T-helper 1 cell (primary cell): ENCODE results near the gene ITIH4.

Experiments
- DNase-seq, 5 donors: peaks; one replicate each; pipeline ENCODE4 v3.0.0-alpha.2; 2012 to 2020
- total RNA-seq, 4 donors: gene quantifications; one replicate each; lab custom pipeline; 2026; lab: John Stamatoyannopoulos, UW

The ITIH4 gene
- 0.95 to 2.1 (median 1.8) reads per million in 4 donors for total RNA-seq

DNA sequence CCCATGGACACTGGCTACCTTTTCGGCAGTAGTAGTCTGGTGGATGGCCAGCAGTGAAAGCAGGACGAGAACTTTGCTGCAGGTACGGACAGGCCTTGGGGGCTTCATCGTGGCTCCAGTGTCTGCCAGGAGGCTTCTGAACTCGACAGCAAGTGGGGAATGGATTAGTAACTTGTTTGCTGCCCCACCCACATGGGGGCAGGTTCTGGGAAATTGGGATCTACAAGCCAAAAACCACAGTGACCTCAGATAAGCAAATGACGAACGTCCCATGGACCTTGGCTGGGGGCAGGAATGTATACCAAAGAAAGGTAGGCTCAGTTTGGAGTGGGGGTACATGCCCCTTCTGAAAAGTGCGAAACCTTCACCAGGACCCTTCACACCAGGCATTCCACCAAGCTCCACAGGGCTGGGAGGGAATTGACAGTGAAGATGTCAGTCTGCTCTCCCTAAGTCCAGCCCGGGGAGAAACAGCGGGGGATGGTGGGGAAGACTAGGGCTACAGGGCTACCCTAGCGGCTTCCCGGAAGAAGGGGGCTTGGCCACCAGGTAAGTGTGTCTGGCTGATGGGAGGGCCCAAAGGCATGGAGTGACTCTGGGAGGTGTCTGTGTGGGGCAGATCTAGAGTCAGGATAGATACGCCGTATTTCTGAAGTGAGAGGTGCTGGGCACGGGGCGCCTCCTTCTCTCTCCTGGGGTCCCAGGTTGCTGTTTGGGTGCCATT lies at the start of gene ITIH4:
Gene ITIH4 (minus strand): TSS at position 138 of the 724 bp plus-strand sequence. CDS start 30 bp downstream, at position 108.
- no peak for DNase-seq

DNA sequence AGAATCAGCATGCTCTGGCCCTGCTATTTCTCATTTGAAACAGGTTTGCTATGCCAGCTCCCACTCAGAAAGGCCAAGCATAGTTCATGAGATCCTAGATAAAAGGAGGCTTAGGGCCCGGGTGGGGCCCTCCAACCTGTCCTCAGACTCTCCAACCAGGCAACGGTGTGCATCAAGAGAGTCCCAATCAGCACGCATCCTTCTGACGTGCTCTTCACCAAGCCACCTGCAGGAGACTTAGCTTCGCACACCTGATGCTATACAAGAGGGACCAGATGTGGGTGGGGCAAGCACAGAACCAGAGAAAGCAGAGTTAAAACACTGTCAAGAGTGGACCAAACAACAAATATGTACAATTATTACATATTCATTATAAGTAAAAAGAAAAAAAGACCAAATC lies 49.6 kb upstream of the ITIH4 start:
- no peak for DNase-seq

DNA sequence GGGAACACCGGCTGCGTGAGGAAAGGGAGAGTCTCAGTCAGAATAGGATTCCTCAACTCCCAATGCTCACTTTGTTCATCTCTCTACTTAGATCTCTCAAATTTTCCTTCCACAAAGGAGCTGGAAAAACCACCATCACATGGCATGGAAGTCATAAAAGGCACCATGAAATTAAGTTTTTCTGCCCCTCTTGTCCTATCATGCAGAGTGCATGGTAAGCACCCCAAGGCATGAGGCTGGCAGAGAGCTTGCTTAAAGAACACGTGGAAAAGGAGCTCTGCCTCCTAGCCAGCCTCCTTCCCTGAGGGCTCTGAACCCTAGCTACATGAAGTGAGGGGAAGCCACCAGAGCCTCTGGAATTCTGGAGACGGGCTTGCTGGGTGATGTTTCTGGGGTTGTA lies 49.1 kb upstream of the ITIH4 start:
- no peak for DNase-seq

DNA sequence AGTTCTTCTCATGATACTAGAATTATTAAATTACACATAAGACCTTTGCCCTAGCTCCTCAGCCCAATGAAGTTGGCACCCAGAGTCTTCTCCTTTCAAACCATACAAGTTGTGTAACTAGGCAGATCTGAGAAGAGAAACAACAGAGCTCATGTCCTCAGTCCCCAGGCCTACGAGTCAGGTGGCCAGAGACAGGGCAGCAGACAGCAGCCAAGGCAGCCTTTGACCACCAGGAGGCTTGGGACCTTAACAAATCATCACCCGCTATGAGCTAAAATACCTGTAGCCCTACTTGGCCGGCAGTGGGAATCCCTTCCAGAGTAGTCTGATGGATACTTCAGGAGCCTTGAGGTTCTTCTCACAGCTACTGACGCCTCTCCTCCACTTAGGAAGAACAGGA lies 48.6 kb upstream of the ITIH4 start:
- DNase-seq = no peak

DNA sequence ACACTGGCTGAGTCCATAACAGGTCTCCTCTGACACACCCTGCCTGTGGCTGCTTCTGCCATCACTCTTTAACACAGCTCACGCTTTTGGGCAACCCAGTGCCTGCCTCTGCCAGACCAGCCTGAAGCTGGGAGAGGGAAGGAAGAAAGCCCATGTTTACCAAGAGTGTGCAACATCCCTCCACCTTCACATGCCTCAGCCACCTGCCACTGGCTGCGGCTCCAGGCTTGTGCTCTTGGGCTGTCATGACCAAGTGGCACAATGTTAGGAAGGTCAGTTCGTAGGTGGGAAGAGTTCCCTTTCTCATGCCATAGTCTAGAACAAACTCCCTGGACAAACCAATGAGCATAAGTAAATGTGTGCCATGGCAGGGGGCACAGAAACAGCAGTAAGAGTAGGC lies 46.6 kb upstream of the ITIH4 start:
- DNase-seq = no peak

DNA sequence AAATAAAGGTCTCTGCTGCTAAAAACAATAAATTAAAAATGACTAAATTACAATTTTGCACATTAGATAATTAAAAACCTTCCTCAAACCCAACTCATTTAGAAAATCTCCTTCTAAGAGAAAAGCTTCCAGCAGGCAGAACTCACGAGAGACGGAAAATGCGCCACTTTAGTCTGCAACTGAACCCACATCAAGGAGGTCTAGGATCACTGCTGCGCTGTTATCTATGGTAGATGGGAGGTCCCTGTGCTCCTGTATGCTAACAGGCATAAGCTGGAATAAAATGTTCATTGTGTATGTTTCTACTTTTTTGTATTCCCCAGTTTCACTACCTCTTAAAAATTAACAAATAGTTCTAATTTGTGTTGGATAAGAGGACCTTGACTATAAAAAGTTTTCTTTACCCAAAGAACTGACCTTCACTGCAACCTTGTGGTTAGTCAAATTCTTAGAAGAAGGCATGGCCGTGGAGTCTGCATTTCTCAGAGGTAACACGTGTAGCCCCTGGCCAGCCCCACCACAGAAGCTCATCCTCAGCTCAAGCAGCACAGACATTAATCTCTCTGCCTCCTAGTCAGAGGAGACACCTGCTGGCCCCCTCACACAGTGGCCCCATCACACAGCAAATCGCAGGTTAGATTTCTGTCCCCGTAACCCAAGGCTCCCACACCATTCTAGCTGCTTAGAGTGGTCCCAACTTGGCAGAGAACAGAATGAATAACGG lies 44.6 kb upstream of the ITIH4 start:
- no peak for DNase-seq

DNA sequence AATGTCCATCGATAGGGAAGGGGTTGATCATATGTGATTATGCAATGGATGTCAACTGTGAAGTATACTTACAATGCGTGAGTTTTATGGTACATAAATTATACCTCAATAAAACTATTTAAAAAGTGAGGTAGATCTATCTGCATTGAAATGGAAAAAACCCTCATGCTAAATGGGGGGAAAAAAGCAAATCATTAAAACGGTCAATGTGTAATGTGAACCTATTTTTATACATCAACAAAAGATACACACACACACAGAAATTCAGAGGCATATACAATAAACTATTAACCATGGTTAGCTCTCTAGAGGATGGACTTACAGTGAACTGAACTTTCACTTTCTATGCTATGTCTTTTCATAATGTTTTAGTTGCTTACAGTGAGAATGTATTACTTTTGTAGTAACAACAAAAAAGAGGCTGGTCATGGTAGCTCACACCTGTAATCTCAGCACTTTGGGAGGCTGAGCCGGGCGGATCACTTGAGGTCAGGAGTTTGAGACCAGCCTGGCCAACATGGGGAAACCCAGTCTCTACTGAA lies 43.8 kb upstream of the ITIH4 start:
- DNase-seq = no peak

DNA sequence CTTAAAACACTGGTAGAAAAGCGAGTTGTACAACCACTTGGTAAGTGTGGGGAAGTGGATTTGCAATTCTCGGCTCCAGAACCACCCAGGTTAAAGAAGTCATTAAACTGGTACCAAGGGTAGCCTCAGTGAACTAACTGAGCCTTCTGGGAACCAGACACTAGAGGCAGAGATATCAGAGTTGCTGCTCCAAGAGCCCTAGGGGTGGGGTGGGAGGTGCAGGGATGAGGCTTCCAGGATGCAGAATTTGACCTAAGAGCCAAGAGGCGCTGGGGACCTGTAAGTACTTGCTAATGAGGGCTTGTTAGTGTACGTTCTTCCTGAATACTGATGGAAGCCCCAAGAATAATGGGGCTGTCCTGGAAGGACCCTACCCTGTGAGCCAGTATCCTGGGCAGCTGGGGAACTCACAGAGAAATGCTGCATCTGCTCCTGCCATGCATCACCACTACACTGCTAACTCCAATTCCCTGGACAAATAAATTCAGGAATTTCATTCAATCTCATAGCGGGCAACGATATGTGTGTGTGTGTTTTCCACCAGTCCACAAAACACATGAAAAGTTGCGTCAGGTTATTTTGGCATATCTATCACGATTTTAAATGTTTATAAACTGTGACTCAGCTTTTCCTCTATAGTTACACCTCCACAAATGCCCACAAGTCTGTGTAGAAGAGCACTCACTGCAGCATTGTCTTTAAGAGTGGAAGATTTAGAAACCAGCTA lies 43.1 kb upstream of the ITIH4 start:
- DNase-seq = no peak

DNA sequence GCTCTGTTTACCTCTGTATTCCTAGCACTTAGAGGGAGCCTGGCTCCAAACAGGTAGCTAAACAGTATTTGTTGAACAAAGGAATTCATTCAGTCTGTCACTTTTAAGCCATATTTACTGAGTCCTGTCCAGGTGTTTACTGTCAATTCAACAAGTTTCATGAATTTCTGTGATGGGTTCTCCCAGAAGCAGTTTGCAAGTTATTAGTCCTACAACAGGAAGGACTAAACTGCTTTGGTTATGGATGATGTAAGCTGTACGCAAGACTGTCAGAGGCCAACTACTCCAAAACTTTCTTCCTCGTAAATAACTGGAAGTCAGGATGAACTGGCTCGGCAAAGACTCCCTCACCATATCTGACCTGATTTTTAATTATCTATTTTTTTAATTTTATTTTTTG lies 41.8 kb upstream of the ITIH4 start:
- peak in 1 of 5 donors; percentile 31 for DNase-seq

DNA sequence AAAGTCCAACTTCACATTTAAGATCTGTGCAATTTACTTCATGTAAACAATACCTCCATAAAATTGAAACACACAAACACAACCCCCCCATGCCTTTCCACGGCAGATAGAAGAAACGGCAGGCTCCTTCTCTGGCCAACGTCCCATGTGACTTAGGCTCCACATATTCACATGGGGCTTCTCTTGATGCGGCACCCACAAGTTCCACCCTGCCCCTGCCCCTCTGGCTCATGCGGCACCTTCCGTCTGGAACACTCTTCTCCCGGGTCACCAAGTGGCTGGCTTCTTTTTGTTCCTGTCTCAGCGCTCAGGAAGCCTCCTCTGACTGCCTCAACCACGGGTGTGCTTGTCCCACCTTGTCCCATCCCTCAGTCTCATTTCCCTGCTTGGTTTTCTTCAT lies 41.3 kb upstream of the ITIH4 start:
- DNase-seq = no peak

DNA sequence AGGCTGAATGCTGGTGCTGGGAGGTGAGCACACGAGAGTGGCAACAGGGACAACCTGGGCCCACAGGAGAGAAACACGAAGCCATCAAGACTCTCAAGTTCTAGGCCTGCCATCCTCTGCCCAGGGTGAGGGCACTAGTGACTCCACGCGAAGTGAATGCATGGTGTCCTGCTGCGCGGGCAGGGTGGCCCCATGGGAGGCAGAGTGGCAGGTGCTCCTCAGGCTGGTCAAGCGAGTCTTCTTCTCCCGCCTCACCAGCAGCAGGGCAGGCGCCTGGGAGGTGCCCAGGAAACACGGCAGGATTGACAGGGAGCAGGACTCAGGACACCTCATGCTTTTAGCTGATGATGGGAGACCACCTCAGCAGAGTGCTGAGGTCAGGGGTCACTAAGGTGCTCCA lies 40.0 kb upstream of the ITIH4 start:
- no peak for DNase-seq

DNA sequence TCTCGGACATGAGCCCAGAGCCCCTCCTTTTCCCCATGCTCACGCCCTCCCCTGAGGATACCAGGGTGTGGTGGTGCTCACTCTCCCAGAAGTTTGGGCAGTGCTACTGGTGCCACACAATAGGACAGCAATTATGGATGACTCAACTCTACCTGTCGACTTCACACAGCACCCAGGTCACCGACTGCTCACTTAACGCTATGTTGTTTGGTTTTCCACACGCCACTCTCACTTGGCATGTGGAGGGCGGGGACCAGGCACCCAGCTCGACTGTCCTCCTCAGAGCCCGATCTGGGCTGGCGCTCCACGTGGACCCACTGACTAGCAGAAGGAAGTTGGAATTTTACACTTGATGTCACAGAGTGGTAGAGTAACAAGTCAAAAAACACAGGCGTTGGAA lies 36.0 kb upstream of the ITIH4 start:
- DNase-seq = no peak

DNA sequence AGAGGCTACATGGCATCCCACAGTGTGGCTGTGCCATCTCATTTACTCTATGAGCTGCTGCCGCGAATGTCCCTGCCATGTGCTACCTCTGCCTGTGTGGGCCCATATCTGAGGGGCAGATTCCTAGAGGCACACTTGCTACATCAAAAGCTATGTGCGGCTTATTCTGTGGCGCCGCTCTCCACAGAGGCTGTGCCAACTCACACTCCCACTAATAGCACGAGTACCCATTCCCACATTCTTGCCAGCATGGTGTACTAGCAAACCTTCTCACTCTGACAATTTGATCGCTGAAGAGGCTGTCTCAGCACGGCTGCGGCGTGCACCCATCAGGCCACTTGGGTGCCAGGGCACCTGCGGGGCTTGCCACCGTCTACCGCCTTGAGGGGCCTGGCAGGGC lies 35.5 kb upstream of the ITIH4 start:
- no peak for DNase-seq

DNA sequence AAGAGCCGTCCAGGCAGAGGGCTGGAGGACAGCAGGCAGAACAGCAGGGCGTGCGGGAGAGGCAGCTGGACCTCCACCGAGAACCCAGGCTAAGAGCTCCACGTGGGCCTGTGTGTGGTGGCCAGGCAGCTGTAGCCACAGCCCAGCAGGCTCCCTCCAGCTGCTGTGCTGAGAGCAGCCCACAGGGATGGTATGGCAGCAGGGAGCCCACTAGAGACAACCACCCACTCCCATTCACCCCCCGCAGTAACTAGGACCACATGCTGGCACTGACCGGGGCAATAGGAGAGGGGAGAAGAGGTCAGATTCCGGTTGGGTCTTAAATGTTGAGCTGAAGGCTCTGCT lies 29.9 kb upstream of the ITIH4 start:
- DNase-seq = no peak

DNA sequence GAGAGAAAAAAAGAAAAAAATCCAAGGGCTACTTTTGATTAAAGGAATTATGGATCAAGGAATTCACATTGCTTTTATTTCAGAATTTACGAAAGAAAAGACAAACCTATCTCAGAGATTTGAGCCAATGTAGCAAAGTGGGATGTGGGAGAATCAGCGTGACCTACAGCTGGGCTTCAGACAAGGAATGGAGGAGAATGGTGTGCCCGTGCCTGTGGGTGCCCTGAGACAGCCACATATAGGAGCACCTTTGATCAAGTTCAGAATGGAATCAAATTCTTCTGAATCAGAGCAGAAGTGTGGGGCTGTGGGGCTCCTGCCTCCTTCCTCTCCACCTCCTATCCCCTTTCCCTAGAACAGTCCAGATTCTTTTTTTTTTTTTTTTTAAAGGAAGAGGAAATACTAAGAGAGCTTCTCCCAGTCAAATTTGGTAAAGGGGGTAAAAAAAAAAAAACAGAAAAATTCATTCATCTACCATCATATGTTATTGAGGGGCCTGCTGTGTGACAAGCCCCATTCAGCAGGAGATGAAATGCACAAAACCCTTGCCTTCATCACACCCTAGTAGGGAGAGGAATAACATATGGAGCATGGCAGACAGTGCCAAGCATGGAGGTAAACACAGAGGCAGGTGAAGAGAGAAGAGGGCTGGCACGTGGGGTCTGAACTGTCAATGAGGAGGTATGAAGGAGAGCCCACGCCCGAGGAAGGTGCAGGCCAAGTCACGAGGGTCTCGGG lies 29.4 kb upstream of the ITIH4 start:
- DNase-seq = no peak

DNA sequence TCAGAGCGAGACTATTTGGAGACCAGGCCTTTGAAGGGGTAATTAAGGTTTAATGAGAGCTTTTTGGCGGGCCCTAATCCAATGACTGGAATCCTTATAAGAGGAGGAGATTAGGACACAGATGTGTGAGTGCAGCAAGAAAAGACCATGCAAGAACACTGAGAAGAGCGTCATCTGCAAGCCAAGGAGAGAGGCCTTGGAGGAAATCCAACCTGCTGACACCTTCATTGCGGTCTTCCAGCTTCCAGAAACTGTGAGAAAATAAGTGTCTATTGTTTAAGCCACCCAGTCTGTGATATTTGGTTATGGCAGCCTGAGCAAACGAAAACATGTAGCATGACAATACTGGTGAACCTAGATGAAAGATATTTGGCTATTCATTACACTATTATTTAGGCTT lies 27.4 kb upstream of the ITIH4 start:
- no peak for DNase-seq

DNA sequence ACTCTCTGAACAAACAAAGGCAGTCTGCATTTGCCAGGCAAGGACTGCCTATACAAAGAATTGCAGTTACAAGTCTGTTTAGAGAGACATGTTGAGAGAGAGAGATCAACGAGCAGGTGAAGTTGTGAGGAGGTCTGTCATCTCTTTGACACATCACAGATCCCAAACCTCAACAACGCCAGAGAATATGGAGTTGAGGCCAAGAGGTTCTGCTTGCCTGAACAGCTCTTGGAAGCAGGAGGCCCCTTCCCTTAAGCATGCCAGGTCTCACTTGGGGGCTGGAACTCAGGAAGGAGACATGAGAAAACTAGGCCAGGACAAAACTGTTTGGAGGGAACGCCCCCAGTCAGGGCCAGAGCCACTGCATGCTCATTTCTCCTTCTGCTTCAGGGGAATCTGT lies 26.7 kb upstream of the ITIH4 start:
- no peak for DNase-seq

DNA sequence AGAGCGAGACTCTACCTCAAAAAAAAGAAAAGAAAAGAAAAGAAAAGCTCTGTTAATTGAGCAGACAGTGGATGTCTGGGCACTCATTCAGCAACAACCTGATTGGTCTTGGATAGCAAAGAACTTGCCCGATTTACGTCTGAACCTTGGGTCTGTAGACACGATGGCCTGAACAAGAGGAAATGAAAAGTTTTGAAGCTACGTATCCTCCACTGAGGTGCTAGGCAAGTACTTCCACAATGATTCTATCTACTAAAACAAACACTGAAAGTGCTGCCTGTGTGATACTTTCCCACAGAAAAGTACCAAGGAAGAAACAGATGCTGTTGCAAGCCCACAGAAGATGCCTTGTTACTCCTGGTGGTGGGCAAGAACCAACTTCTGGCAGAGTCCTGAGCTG lies 26.2 kb upstream of the ITIH4 start:
- DNase-seq = no peak

DNA sequence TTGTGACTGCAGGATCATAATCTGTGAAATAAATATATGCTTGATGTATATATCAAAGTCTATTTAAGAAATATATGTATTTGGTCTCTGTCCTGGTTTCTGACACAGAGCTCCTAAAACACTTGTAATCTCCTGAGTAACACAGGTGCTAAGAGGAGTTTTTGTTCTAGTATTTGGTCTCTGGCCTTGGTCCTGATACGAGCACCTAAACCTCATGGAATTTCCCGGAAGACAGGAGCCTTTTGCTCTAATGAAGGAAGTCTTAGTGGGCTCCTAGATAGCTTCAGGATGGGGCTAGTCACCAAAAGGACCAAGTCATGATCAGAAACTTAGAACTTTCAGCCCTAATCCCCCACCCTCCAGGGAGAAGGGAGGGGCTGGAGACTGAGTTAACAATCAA lies 23.5 kb upstream of the ITIH4 start:
- DNase-seq = no peak

DNA sequence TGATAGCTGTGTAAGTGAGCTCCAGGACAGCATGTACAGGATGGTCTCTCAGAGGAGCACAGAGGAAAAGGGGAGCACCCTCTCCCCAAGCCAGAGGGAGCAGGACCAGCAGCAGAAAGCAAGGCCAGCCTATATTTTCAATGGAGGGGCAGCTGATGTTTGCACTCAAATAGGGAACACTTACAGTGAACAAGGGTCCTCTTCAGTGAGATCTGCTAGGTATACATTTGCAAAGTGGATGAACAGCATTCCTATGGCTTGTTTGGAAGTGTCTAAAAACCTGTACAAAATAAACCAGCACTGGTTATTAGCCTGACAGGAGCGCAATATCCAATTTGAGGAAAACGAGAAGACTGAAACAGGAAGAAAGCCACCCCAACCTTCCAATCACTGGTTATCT lies 21.9 kb upstream of the ITIH4 start:
- DNase-seq = no peak

DNA sequence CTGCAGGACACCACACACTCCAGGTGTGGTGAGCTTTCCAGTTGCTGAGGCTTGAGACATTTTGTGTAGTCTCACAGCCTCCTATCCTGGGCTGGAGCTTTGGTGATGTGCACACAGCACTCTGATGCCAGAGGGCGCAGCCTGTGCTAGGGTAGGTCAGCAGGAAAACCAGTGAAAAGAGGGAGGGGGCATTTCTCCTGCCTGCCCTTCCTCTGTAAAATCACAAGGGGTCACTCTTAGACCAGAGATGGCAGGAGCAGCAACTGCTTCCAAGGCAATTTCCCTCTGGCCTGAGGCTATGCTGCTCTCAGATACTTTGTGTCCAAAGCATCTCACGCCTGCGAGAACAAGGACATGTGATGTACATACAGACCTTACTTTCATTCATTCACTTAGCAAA lies 20.9 kb upstream of the ITIH4 start:
- peak in 1 of 5 donors; percentile 27 for DNase-seq

DNA sequence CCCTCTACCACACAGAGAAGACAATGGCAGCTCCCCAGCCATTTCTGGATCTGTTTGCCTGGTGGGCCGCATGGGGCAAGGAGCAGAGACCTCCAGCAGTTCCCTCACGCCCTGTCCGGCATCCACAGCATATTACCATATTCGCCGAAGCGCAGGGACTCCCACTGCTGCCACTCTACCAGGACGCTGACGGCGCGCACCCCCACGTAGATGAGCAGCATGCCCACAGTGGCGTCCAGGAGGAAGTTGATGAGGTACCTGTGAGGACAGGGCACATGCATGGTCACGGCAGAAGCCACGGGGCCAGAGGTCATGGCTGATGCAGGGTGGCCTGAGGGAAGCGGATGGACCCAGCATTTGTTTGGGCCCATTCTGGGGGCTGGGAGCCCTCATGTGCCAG lies 19.2 kb upstream of the ITIH4 start:
- no peak for DNase-seq

DNA sequence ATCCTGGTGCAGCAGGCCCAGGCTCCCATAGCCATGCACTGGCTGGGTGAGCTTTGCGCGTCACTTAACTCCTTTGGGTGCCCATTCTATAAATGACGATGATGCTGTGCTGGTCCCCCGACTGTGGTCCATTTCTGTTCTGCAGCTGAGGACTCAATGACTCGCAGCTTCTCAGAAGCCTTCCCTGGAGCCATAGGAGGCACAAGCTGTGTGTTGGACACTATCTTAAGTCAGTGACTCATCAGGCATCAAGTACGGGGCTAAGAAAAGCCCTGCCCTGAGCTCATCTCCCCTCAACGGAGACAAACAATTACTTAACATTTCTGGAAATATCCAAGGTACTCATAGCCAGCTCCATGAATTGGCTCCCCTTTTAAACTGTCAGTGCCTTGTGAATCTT lies 18.1 kb upstream of the ITIH4 start:
- DNase-seq = no peak
